PC-9 (cell line): Measurements from ENCODE around the gene NXNL1.

Experiments
- CTCF ChIP-seq: fragments of 200-600 bp; sonication (generic); conservative IDR thresholded peaks from 2 replicates; pipeline ENCODE4 v1.6.1; 2017; ENCODE audit warnings: mixed run types, antibody characterized with exemption, mild to moderate bottlenecking, moderate library complexity
- EZH2 ChIP-seq: fragments of 200-600 bp; sonication (generic); IDR thresholded peaks from 2 replicates; pipeline ENCODE4 v1.8.0; 2017; ENCODE audit warnings: antibody characterized with exemption, low read depth

GRCh38 chr19:17503240-17503639, 42.5 kb upstream of the NXNL1 start:
- no peak for TF ChIP-seq CTCF
- TF ChIP-seq EZH2, result no peak
